Transverse colon (tissue), 4 donors: Measurements from ENCODE around the gene BLOC1S5. TPM values are rescaled to one million over a fixed set of nuclear protein-coding genes. Genes with fewer than 3 reads are reported as not detected.

Source experiments
- DNase-seq: peaks from one replicate; pipeline ENCODE4 v3.0.0-alpha.2; 2019
- H3K27ac ChIP-seq, 4 donors: fragments of 200-600 bp; sonication (generic); 2 replicates each; pipeline ENCODE4 v1.5.1; 2016 to 2018; ENCODE audit warnings: inconsistent platforms in 4 of 4
- H3K27me3 ChIP-seq: fragments of 200-600 bp; sonication (generic); 2 replicates; pipeline ENCODE4 v1.5.1; 2017; ENCODE audit warnings: inconsistent platforms
- H3K36me3 ChIP-seq, 4 donors: fragments of 200-600 bp; sonication (generic); 2 replicates each; pipeline ENCODE4 v1.5.1; 2017 to 2019; ENCODE audit warnings: inconsistent platforms in 4 of 4
- H3K4me1 ChIP-seq, 4 donors: fragments of 200-600 bp; sonication (generic); 2 replicates each; pipeline ENCODE4 v1.5.1; 2017 to 2020; ENCODE audit warnings: inconsistent platforms in 4 of 4
- H3K4me3 ChIP-seq, 4 donors: fragments of 200-600 bp; sonication (generic); 1 replicate in 1 of 4; 2 replicates in 3 of 4; pipeline versions ENCODE4 v1.5.1 to v1.6.1; 2017 to 2019; ENCODE audit warnings: inconsistent platforms in 4 of 4
- H3K9me3 ChIP-seq, 2 donors: fragments of 200-600 bp; sonication (generic); 2 replicates each; pipeline ENCODE4 v1.5.1; 2017 to 2019; ENCODE audit warnings: inconsistent platforms in 2 of 2
- CTCF ChIP-seq, 5 experiments: fragments of 200-600 bp in 3 of 5; fragments of 450-650 bp in 2 of 5; sonication (generic) in 3 of 5; IDR thresholded peaks; 1 replicate in 2 of 5; 2 replicates in 3 of 5; pipeline ENCODE4 v1.5.1; 2016 to 2017; ENCODE audit warnings: antibody characterized with exemption in 5 of 5, inconsistent platforms in 3 of 5, mild to moderate bottlenecking in 2 of 5, moderate library complexity in 1 of 5
- EP300 ChIP-seq: sonication (generic); formaldehyde crosslinking; IDR thresholded peaks from one replicate; pipeline ENCODE4 v1.6.1; 2017; ENCODE audit warnings: antibody characterized with exemption, low read depth
- POLR2A ChIP-seq: fragments of 450-650 bp; IDR thresholded peaks from one replicate; pipeline ENCODE4 v1.6.1; 2016; ENCODE audit warnings: antibody characterized with exemption, mild to moderate bottlenecking, moderate library complexity
- POLR2AphosphoS5 ChIP-seq, 3 donors: sonication (generic); formaldehyde crosslinking; IDR thresholded peaks; one replicate each; pipeline ENCODE4 v1.6.1; 2016; ENCODE audit warnings: antibody characterized with exemption in 3 of 3
- whole genome bisulfite sequencing, 2 donors: methylation state at CpG; one replicate each; pipeline ENCODE4 v1.1.5; 2018; ENCODE audit warnings: low coverage in 1 of 2; 5-methylcytosine and 5-hydroxymethylcytosine counted together
- in situ Hi-C, 4 donors: fragments of 200-750 bp; cut with MboI; loops; one replicate each; pipeline versions ENCODE4 v1.15.0 to v1.15.1; 2017; ENCODE audit warnings: low sequenced_read_pairs in 3 of 4, low pct_ligation_motif_present in 1 of 4, low pct_unique_long_range_greater_than_20kb in 1 of 4
- intact Hi-C: fragments of 100-400 bp; cut with DNase I; formaldehyde crosslinking; loops from one replicate; pipeline ENCODE4 v1.15.1; 2023; ENCODE audit warnings: low total_unique reads
- total RNA-seq, 4 donors: library from RNA; depleted of rRNA; stranded (reverse); fragments of >200 nt; gene quantifications; one replicate each; pipeline ENCODE4 v1.1.0, GENCODE V29; 2016

BLOC1S5 gene
- total RNA-seq, 4 donors from 2014 or later: 2.0 to 12.7 (median 10.3) TPM

GRCh38 chr6:8087870-8088754 is 23.9 kb upstream of the BLOC1S5 start:
- Histone ChIP-seq H3K36me3 (peaks cover 0 to 18% (median 8%) of the 10 kb centered on the region in 4 donors), H3K9me3 (no peaks in the 10 kb centered on the region), H3K27ac (no peak overlapping the region), H3K27me3 (no peaks in the 10 kb centered on the region), H3K4me3 (no peak overlapping the region), H3K4me1 (peaks cover 0 to under 1% (median 0%) of the 10 kb centered on the region in 4 donors)
- no peak for TF ChIP-seq POLR2AphosphoS5 (IDR thresholded peaks at IDR 0.05)
- TF ChIP-seq CTCF (IDR thresholded peaks at IDR 0.05): no peak
- no peak for TF ChIP-seq EP300
- no peak for TF ChIP-seq POLR2A
- no peak for DNase-seq
- intact Hi-C loops (no loop called here), in situ Hi-C loops (no loop called here)
- WGBS, 2 donors: 83 to 98% methylated on average over 1 to 5 of the region's 5 CpGs

GRCh38 chr6:8086755-8087306 is 22.6 kb upstream of the BLOC1S5 start:
- H3K36me3 ChIP-seq: peaks cover 0 to 18% (median 8%) of the 10 kb centered on the region in 4 donors
- peaks cover 0 to 5% (median 0%) of the 10 kb centered on the region in 4 donors for H3K4me1 ChIP-seq
- H3K27ac ChIP-seq: no peak overlapping the region
- H3K9me3 ChIP-seq: no peaks in the 10 kb centered on the region
- TF ChIP-seq POLR2AphosphoS5 (IDR thresholded peaks at IDR 0.05) (no peak), CTCF (IDR thresholded peaks at IDR 0.05) (no peak), POLR2A (no peak), EP300 (no peak)
- H3K4me3 ChIP-seq: no peak overlapping the region
- DNase-seq: no peak
- no peaks in the 10 kb centered on the region for H3K27me3 ChIP-seq
- in situ Hi-C loops (no loop called here), intact Hi-C loops (no loop called here)
- WGBS, 2 donors: 71 to 90% methylated on average over 7 to 9 of the region's 9 CpGs

- intact Hi-C loops: no loop called here
- H3K27me3 ChIP-seq: no peaks in the 10 kb centered on the region
- no peak overlapping the region for H3K4me3 ChIP-seq
Observed at GRCh38 chr6:8085053-8085511, 20.9 kb upstream of the BLOC1S5 start.

More at GRCh38 chr6:8085053-8085511, 20.9 kb upstream of the BLOC1S5 start:
- in situ Hi-C loops: no loop called here
- H3K4me1 ChIP-seq: peaks cover 0 to 5% (median 0%) of the 10 kb centered on the region in 4 donors
- DNase-seq: no peak
- WGBS, 2 donors: 65 to 76% methylated on average over 2 of the region's 2 CpGs
- peaks cover 0 to 18% (median 8%) of the 10 kb centered on the region in 4 donors for H3K36me3 ChIP-seq
- H3K27ac ChIP-seq: no peak overlapping the region
- TF ChIP-seq POLR2A (no peak), POLR2AphosphoS5 (IDR thresholded peaks at IDR 0.05) (no peak), CTCF (IDR thresholded peaks at IDR 0.05) (no peak), EP300 (no peak)
- H3K9me3 ChIP-seq: no peaks in the 10 kb centered on the region
